ENCODE results near the gene MORC1. TPM values are rescaled to one million over a fixed set of nuclear protein-coding genes. Genes with fewer than 3 reads are reported as not detected.
"Not testable (repeated sequence)": the region's sequence is repeated elsewhere in the genome, so short reads cannot be mapped to it uniquely, and the experiment has no call there.

The MORC1 gene
- total and polyA plus RNA-seq, 4 donors: 0.02 to 0.33 (median 0.13) TPM

GRCh38 chr3:109081746-109082510, 36.0 kb downstream of the MORC1 start:
- H3K4me3 ChIP-seq (ENCODE audit: low read depth in 1 of 3, low read length in 3 of 3): no peak overlapping the region
- no peaks in the 10 kb centered on the region for H3K27me3 ChIP-seq (ENCODE audit: control insufficient read depth in 4 of 4, insufficient read depth in 4 of 4, low read length in 3 of 4)
- H3K4me1 ChIP-seq (ENCODE audit: control insufficient read depth in 4 of 4, insufficient read depth in 4 of 4, low read length in 3 of 4): peaks cover 0 to 3% (median 1%) of the 10 kb centered on the region in 4 donors
- DNase-seq (ENCODE audit: low spot score): peak; percentile 42
- H3K9ac ChIP-seq (ENCODE audit: low read depth in 1 of 2, low read length in 2 of 2): no peak overlapping the region
- TF ChIP-seq EGR1 (IDR thresholded peaks at IDR 0.05; ENCODE audit: low read depth in 2 of 2) (no peak), CTCF (IDR thresholded peaks at IDR 0.05; ENCODE audit: low read depth, low read length, missing input control) (peak; percentile 78), HNF4G (IDR thresholded peaks at IDR 0.05) (no peak), RAD21 (IDR thresholded peaks at IDR 0.05) (peak; percentile 90 to 92)
- WGBS: 36% methylated on average over 6 of the region's 6 CpGs
- H3K36me3 ChIP-seq (ENCODE audit: control insufficient read depth in 4 of 4, insufficient read depth in 3 of 4, low read depth in 1 of 4, low read length in 3 of 4): no peaks in the 10 kb centered on the region
- no peaks in the 10 kb centered on the region for H3K9me3 ChIP-seq (ENCODE audit: control insufficient read depth in 4 of 4, low read length in 3 of 4)
- H3K27ac ChIP-seq (ENCODE audit: low read depth in 1 of 2, low read length in 2 of 2): no peak overlapping the region

GRCh38 chr3:109080090-109080489, 37.8 kb downstream of the MORC1 start:
- not testable (repeated sequence) for DNase-seq (ENCODE audit: low spot score); H3K9ac ChIP-seq (ENCODE audit: low read depth in 1 of 2, low read length in 2 of 2); H3K27ac ChIP-seq (ENCODE audit: low read depth in 1 of 2, low read length in 2 of 2); H3K9me3 ChIP-seq (ENCODE audit: control insufficient read depth in 4 of 4, low read length in 3 of 4); H3K36me3 ChIP-seq (ENCODE audit: control insufficient read depth in 4 of 4, insufficient read depth in 3 of 4, low read depth in 1 of 4, low read length in 3 of 4); H3K4me3 ChIP-seq (ENCODE audit: low read depth in 1 of 3, low read length in 3 of 3); H3K4me1 ChIP-seq (ENCODE audit: control insufficient read depth in 4 of 4, insufficient read depth in 4 of 4, low read length in 3 of 4); H3K27me3 ChIP-seq (ENCODE audit: control insufficient read depth in 4 of 4, insufficient read depth in 4 of 4, low read length in 3 of 4)
- WGBS: 91% methylated on average over 1 of the region's 1 CpG

- TF ChIP-seq YY1 (IDR thresholded peaks at IDR 0.05) (no peak), JUND (IDR thresholded peaks at IDR 0.05) (no peak), ATF3 (IDR thresholded peaks at IDR 0.05) (no peak), FOXA1 (IDR thresholded peaks at IDR 0.05) (no peak)
- TF ChIP-seq, protein P1, sequence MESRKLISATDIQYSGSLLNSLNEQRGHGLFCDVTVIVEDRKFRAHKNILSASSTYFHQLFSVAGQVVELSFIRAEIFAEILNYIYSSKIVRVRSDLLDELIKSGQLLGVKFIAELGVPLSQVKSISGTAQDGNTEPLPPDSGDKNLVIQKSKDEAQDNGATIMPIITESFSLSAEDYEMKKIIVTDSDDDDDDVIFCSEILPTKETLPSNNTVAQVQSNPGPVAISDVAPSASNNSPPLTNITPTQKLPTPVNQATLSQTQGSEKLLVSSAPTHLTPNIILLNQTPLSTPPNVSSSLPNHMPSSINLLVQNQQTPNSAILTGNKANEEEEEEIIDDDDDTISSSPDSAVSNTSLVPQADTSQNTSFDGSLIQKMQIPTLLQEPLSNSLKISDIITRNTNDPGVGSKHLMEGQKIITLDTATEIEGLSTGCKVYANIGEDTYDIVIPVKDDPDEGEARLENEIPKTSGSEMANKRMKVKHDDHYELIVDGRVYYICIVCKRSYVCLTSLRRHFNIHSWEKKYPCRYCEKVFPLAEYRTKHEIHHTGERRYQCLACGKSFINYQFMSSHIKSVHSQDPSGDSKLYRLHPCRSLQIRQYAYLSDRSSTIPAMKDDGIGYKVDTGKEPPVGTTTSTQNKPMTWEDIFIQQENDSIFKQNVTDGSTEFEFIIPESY (IDR thresholded peaks at IDR 0.05): no peak
- TF ChIP-seq, protein P2, sequence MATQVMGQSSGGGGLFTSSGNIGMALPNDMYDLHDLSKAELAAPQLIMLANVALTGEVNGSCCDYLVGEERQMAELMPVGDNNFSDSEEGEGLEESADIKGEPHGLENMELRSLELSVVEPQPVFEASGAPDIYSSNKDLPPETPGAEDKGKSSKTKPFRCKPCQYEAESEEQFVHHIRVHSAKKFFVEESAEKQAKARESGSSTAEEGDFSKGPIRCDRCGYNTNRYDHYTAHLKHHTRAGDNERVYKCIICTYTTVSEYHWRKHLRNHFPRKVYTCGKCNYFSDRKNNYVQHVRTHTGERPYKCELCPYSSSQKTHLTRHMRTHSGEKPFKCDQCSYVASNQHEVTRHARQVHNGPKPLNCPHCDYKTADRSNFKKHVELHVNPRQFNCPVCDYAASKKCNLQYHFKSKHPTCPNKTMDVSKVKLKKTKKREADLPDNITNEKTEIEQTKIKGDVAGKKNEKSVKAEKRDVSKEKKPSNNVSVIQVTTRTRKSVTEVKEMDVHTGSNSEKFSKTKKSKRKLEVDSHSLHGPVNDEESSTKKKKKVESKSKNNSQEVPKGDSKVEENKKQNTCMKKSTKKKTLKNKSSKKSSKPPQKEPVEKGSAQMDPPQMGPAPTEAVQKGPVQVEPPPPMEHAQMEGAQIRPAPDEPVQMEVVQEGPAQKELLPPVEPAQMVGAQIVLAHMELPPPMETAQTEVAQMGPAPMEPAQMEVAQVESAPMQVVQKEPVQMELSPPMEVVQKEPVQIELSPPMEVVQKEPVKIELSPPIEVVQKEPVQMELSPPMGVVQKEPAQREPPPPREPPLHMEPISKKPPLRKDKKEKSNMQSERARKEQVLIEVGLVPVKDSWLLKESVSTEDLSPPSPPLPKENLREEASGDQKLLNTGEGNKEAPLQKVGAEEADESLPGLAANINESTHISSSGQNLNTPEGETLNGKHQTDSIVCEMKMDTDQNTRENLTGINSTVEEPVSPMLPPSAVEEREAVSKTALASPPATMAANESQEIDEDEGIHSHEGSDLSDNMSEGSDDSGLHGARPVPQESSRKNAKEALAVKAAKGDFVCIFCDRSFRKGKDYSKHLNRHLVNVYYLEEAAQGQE (IDR thresholded peaks at IDR 0.05): no peak
- Histone ChIP-seq H3K27ac (ENCODE audit: low read depth in 1 of 2, low read length in 2 of 2) (no peak overlapping the region), H3K9ac (ENCODE audit: low read depth in 1 of 2, low read length in 2 of 2) (no peak overlapping the region), H3K9me3 (ENCODE audit: control insufficient read depth in 4 of 4, low read length in 3 of 4) (no peaks in the 10 kb centered on the region), H3K27me3 (ENCODE audit: control insufficient read depth in 4 of 4, insufficient read depth in 4 of 4, low read length in 3 of 4) (no peaks in the 10 kb centered on the region), H3K4me1 (ENCODE audit: control insufficient read depth in 4 of 4, insufficient read depth in 4 of 4, low read length in 3 of 4) (no peaks in the 10 kb centered on the region), H3K4me3 (ENCODE audit: low read depth in 1 of 3, low read length in 3 of 3) (no peak overlapping the region), H3K36me3 (ENCODE audit: control insufficient read depth in 4 of 4, insufficient read depth in 3 of 4, low read depth in 1 of 4, low read length in 3 of 4) (no peaks in the 10 kb centered on the region)
- 48% methylated on average over 1 of the region's 1 CpG for WGBS
- DNase-seq (ENCODE audit: low spot score): no peak
These were observed 44.8 kb downstream of the MORC1 start for GRCh38 chr3:109073116-109073515.

Measured in liver (tissue), 9 donors.